Renal pelvis (tissue), 4 donors: ENCODE measurements around the gene POLQ. TPM values are rescaled to one million over a fixed set of nuclear protein-coding genes. Genes with fewer than 3 reads are reported as not detected.
"Not testable (repeated sequence)": the region's sequence is repeated elsewhere in the genome, so short reads cannot be mapped to it uniquely, and the experiment has no call there.

Experiments used
- DNase-seq: peaks from one replicate; pipeline ENCODE4 v3.0.0-alpha.2; 2013
- polyA plus RNA-seq, 3 donors: library from polyadenylated mRNA; unstranded; fragments of 120-200 nt; gene quantifications; one replicate each; pipeline ENCODE4 v1.2.1, GENCODE V29; 2013; ENCODE audit not compliant: insufficient read length in 3 of 3

POLQ gene
- polyA plus RNA-seq, 3 donors: 5.8 to 9.7 (median 7.6) TPM

- no peak for DNase-seq
These were observed 30.5 kb downstream of the POLQ start for GRCh38 chr3:121515313-121515712.

- no peak for DNase-seq
These were observed 31.3 kb downstream of the POLQ start for GRCh38 chr3:121514496-121514895.

- no peak for DNase-seq
These were observed 37.4 kb downstream of the POLQ start for GRCh38 chr3:121508389-121508788.

- DNase-seq: no peak
These were observed 40.5 kb downstream of the POLQ start for GRCh38 chr3:121505256-121505655.

GRCh38 chr3:121504618-121505017, 41.2 kb downstream of the POLQ start:
- no peak for DNase-seq

GRCh38 chr3:121496786-121497185, 49.0 kb downstream of the POLQ start:
- no peak for DNase-seq

GRCh38 chr3:121493431-121493830, 52.4 kb downstream of the POLQ start:
- DNase-seq: no peak

- peak; percentile 34 for DNase-seq
These were observed 54.0 kb downstream of the POLQ start for GRCh38 chr3:121491683-121492320.

GRCh38 chr3:121490161-121490560, 55.6 kb downstream of the POLQ start:
- DNase-seq: no peak

GRCh38 chr3:121488628-121489027, 57.2 kb downstream of the POLQ start:
- no peak for DNase-seq

GRCh38 chr3:121483290-121483689, 62.5 kb downstream of the POLQ start:
- no peak for DNase-seq

GRCh38 chr3:121482660-121483059, 63.1 kb downstream of the POLQ start:
- DNase-seq: no peak

- no peak for DNase-seq
These were observed 64.5 kb downstream of the POLQ start for GRCh38 chr3:121481106-121481880.

- DNase-seq: no peak
These were observed 68.2 kb downstream of the POLQ start for GRCh38 chr3:121477589-121477988.

- no peak for DNase-seq
These were observed 72.8 kb downstream of the POLQ start for GRCh38 chr3:121473001-121473400.

- DNase-seq: no peak
These were observed 78.7 kb downstream of the POLQ start for GRCh38 chr3:121467085-121467484.

GRCh38 chr3:121463745-121464144, 82.0 kb downstream of the POLQ start:
- DNase-seq: no peak

GRCh38 chr3:121462565-121462964, 83.2 kb downstream of the POLQ start:
- DNase-seq: no peak

GRCh38 chr3:121451752-121452151, 94.0 kb downstream of the POLQ start:
- not testable (repeated sequence) for DNase-seq

- no peak for DNase-seq
These were observed 102.3 kb downstream of the POLQ start for GRCh38 chr3:121443456-121443855.

- DNase-seq: no peak
These were observed 109.1 kb downstream of the POLQ start for GRCh38 chr3:121436641-121437040.

- no peak for DNase-seq
These were observed 109.7 kb downstream of the POLQ start for GRCh38 chr3:121436074-121436473.

GRCh38 chr3:121431726-121432517, 113.9 kb downstream of the POLQ start:
- peak; percentile 84 for DNase-seq
